DND-41 (cell line): ENCODE data around the gene MIEF1.

Source experiments
- CTCF ChIP-seq: IDR thresholded peaks from 2 replicates; pipeline ENCODE4 v1.5.1; 2012; ENCODE audit warnings: borderline replicate concordance, low read length, moderate library complexity, mild to moderate bottlenecking; ENCODE audit not compliant: poor library complexity, severe bottlenecking; ENCODE audit errors: extremely low read depth
- EZH2 ChIP-seq: IDR thresholded peaks from 3 replicates; pipeline ENCODE4 v1.6.1; 2012; ENCODE audit warnings: borderline replicate concordance, low read depth, mild to moderate bottlenecking, moderate library complexity, low read length, inconsistent platforms; ENCODE audit not compliant: severe bottlenecking

- TF ChIP-seq CTCF (no peak), EZH2 (no peak)
Observed at GRCh38 chr22:39487826-39488520, 14.1 kb upstream of the MIEF1 start.
